ENCODE measurements around the gene CATSPERZ. TPM values are rescaled to one million over a fixed set of nuclear protein-coding genes. Genes with fewer than 3 reads are reported as not detected.
"Not testable (repeated sequence)": the region's sequence is repeated elsewhere in the genome, so short reads cannot be mapped to it uniquely, and the experiment has no call there.

Gene CATSPERZ
- total and polyA plus RNA-seq, 8 donors = 0.27 to 1.5 (median 0.51) TPM; not detected in 5

DNA sequence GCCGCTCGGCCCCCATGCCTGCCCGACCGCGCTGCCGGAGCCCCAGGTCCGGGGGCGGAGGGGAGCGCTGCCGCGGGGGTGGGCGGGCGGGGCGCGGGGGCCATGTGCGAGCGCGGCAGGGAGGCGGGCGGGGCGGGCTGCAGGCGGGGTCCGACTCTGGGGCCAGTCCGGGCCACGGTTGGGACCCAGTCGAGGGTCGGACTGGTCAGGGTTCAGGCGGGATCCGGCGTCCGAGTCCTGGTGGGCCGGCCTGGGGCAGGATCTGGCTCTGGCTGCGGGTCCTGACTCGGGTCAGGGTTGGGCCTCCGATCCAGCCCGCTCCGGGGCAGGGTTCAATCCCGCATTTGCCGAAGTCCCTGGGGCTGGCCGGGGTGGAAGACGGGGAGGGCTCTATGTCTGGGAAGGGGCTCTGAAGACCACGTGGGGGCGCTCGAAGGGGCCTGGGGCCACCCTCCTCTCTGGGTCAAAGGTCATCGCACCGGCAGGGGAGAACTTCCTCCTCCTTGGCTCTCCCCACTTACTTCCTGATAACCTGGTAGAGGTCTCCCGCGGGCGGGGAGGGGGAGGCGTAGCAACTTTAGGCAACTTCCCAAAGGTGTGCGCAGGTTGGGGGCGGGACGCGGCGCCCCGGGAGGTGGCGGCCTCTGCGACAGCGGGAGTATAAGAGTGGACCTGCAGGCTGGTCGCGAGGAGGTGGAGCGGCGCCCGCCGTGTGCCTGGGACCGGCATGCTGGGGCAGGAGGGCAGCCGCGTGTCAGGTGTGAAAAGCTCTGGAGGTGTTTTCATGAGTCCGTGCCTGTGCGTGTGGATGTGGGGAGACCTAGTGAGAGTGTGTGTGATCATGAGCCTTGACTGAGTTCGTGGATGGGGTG lies 5.8 kb downstream of the CATSPERZ start:
- Histone ChIP-seq H3K4me3 (peak overlapping the region; percentile 46 to 71 (median 63)), H3K27ac (peak overlapping the region; percentile 75 to 90 (median 86)), H3K36me3 (no peaks in the 10 kb centered on the region), H3K27me3 (no peaks in the 10 kb centered on the region), H3K9me3 (no peaks in the 10 kb centered on the region), H3K4me1 (peaks cover 5 to 10% (median 8%) of the 10 kb centered on the region in 3 donors)
- TF ChIP-seq, protein P1, sequence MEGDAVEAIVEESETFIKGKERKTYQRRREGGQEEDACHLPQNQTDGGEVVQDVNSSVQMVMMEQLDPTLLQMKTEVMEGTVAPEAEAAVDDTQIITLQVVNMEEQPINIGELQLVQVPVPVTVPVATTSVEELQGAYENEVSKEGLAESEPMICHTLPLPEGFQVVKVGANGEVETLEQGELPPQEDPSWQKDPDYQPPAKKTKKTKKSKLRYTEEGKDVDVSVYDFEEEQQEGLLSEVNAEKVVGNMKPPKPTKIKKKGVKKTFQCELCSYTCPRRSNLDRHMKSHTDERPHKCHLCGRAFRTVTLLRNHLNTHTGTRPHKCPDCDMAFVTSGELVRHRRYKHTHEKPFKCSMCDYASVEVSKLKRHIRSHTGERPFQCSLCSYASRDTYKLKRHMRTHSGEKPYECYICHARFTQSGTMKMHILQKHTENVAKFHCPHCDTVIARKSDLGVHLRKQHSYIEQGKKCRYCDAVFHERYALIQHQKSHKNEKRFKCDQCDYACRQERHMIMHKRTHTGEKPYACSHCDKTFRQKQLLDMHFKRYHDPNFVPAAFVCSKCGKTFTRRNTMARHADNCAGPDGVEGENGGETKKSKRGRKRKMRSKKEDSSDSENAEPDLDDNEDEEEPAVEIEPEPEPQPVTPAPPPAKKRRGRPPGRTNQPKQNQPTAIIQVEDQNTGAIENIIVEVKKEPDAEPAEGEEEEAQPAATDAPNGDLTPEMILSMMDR (IDR thresholded peaks at IDR 0.05) = no peak
- ATAC-seq (peak; percentile 27 to 51 (median 40)), DNase-seq (peak; percentile 85 to 94 (median 86)), FAIRE-seq (no peak)
- 0 to 1% methylated on average over 61 to 71 of the region's 71 CpGs for WGBS, 2 donors
- intact Hi-C loops (cut with DNase I) = no loop called here

DNA sequence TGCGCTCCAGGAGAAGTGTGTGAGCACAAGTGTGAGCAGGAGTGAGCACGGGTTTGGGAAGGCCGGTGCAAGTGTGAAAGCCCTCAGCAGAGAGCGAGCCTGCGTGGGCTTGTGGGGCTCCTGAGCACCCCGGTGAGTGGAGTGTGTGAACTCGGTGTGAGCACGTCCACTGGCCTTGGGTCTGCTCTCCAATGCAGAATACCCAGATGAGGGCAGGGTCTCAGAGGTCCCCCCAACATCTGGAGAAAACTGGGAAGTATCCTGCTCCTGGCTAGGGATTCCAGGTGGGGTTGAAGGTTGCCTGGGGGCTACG lies 6.4 kb downstream of the CATSPERZ start:
- Histone ChIP-seq H3K27me3 (no peaks in the 10 kb centered on the region), H3K4me3 (peak overlapping the region; percentile 46 to 71 (median 63)), H3K27ac (peak overlapping the region; percentile 75 to 90 (median 86)), H3K36me3 (no peaks in the 10 kb centered on the region), H3K9me3 (no peaks in the 10 kb centered on the region), H3K4me1 (peaks cover 5 to 10% (median 8%) of the 10 kb centered on the region in 3 donors)
- FAIRE-seq (no peak), DNase-seq (peak in 1 of 6 donors; percentile 83), ATAC-seq (no peak)
- TF ChIP-seq, protein P1 (IDR thresholded peaks at IDR 0.05) = no peak
- intact Hi-C loops (cut with DNase I) = no loop called here
- WGBS, 2 donors = 10 to 13% methylated on average over 9 of the region's 9 CpGs

DNA sequence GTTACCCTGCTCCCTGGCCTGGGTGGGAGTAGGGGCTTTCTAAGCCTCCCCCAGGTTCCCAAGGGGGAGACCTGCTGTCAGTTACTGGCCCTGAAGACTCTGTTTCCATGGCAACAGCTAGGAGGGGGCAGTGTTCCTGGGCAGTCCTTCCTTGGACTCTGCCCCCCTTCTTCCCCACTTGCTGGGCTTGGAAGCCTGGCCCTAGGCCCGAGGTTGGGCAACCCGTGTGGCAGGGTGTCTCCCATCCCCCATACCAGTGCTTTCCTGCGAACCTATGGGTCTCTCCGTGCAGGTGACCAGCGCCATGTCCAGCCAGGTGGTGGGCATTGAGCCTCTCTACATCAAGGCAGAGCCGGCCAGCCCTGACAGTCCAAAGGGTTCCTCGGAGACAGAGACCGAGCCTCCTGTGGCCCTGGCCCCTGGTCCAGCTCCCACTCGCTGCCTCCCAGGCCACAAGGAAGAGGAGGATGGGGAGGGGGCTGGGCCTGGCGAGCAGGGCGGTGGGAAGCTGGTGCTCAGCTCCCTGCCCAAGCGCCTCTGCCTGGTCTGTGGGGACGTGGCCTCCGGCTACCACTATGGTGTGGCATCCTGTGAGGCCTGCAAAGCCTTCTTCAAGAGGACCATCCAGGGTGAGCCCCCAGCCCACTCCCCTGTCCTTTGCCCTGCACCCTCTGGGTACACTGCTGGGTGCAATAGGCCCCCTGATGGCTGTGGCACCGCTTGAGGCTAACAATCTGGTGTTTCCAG lies 6.9 kb downstream of the CATSPERZ start:
- ATAC-seq (peak in 1 of 4 donors; percentile 4), FAIRE-seq (no peak), DNase-seq (peak in 4 of 6 donors; percentile 63 to 85 (median 72))
- Histone ChIP-seq H3K4me3 (peak overlapping the region in 3 of 4 donors; percentile 57 to 71 (median 69)), H3K4me1 (peaks cover 5 to 10% (median 8%) of the 10 kb centered on the region in 3 donors), H3K9me3 (no peaks in the 10 kb centered on the region), H3K27me3 (no peaks in the 10 kb centered on the region), H3K27ac (peak overlapping the region; percentile 75 to 90 (median 86)), H3K36me3 (no peaks in the 10 kb centered on the region)
- intact Hi-C loops (cut with DNase I) = no loop called here
- 66 to 67% methylated on average over 14 to 15 of the region's 15 CpGs for WGBS, 2 donors
- TF ChIP-seq, protein P1 (IDR thresholded peaks at IDR 0.05) = no peak

DNA sequence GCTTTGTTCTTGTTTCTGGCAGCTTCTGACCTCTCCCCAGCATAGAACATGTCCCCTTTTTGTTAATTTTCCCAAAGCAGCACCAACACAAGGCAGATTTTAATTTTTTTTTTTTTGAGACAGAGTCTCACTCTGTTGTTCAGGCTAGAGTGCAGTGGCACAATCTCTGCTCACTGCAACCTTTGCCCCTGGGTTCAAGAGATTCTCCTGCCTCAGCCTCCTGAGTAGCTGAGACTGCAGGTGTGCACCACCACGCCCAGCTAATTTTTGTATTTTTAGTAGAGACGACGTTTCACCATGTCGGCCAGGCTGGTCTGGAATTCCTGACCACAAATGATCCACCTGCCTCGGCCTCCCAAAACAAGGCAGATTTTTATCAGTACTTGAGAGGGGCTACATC lies 7.6 kb downstream of the CATSPERZ start:
- DNase-seq; H3K36me3 ChIP-seq; H3K27me3 ChIP-seq; ATAC-seq; intact Hi-C loops (cut with DNase I); H3K9me3 ChIP-seq; H3K4me3 ChIP-seq; FAIRE-seq; H3K27ac ChIP-seq: not testable (repeated sequence)
- WGBS, 2 donors = 88 to 93% methylated on average over 5 of the region's 5 CpGs
- peaks cover 5 to 10% (median 8%) of the 10 kb centered on the region in 3 donors for H3K4me1 ChIP-seq

DNA sequence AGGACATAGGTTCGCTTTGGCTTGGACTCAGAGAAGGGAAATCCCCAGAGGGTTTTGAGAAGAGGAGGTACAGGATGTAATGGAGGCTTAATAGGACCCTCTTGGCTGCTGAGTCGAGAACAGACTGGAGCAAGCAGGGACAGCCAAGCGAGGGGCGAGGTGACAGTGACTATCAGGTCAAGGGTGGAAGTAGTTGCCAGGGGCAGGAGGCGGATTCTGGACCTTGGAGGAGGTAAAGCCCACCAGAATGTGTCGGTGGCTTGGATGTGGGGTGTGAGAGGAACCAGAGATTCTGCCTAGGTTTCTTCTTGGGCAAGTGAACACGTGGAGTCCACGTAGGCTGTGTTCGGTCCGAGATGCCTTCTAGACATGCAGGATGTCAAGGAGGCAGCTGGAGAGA lies 12.8 kb downstream of the CATSPERZ start:
- TF ChIP-seq, protein P1 (IDR thresholded peaks at IDR 0.05) = no peak
- peak in 1 of 6 donors; percentile 19 for DNase-seq
- ATAC-seq = no peak
- Histone ChIP-seq H3K36me3 (peaks cover 0 to 16% (median 10%) of the 10 kb centered on the region in 3 donors), H3K4me1 (peaks cover 0 to 7% (median 4%) of the 10 kb centered on the region in 3 donors), H3K27ac (no peak overlapping the region), H3K27me3 (no peaks in the 10 kb centered on the region), H3K9me3 (no peaks in the 10 kb centered on the region), H3K4me3 (no peak overlapping the region)
- WGBS, 2 donors = 89 to 93% methylated on average over 10 of the region's 10 CpGs
- no peak for FAIRE-seq
- intact Hi-C loops (cut with DNase I) = no loop called here

Measured in pancreas (tissue), 10 donors.